ENCODE measurements around the gene TGFB1.
"Not testable (repeated sequence)": the region's sequence is repeated elsewhere in the genome, so short reads cannot be mapped to it uniquely, and the experiment has no call there.

TGFB1 gene

DNA sequence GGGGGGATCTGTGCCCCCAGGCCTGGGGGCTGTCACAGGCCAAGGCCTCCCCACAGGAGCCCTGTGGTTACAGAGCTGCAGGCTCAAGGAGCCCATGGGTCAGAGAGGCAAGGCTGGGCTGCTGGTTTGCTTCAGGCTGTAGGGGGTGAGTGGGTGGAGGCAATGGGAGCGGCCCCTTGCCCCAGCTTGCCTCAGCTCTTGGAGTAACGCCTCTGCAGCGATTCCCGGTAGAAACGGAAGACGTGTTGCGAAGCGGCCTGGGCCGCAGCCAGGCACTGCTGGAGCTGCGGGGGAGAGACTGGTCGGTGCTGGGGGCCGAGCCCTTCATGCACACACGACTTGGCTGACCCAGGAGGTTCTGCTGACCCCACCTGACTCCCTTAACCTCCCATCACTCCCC is 32.7 kb upstream of the TGFB1 start:
- Histone ChIP-seq H3K27ac (ENCODE audit: low read depth, low read length) (no peak overlapping the region), H3K4me1 (ENCODE audit: insufficient read depth, low read length) (no peaks in the 10 kb centered on the region), H3K36me3 (ENCODE audit: insufficient read depth, low read length) (peaks cover 23% of the 10 kb centered on the region), H3K27me3 (ENCODE audit: control insufficient read depth in 1 of 2, insufficient read depth in 2 of 2, low read length in 2 of 2) (no peaks in the 10 kb centered on the region), H3K4me3 (ENCODE audit: low read depth in 1 of 2, low read length in 2 of 2) (no peak overlapping the region), H3K9me3 (ENCODE audit: low read length) (no peaks in the 10 kb centered on the region), H3K9ac (ENCODE audit: low read length) (no peak overlapping the region)

DNA sequence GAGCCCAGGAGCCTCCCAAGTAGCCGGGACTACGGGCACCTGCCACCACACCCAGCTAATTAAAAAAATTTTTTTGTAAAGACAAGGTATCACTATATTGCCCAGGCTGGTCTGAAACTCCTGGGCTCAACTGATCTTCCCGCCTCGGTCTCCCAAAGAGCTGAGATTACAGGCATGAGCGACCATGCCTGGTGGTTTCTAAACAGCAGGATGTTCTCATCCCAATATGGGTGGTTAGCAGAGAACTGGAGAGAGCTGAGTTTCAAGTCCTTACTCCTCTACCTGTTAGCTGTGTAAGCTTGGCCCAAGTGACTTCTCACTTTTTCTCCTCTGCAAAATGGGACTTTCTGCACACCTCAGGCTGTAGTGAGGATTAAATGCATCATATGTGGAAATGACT is 30.6 kb upstream of the TGFB1 start:
- H3K9me3 ChIP-seq (ENCODE audit: low read length) = no peaks in the 10 kb centered on the region
- no peak overlapping the region for H3K27ac ChIP-seq (ENCODE audit: low read depth, low read length)
- H3K27me3 ChIP-seq (ENCODE audit: control insufficient read depth in 1 of 2, insufficient read depth in 2 of 2, low read length in 2 of 2) = no peaks in the 10 kb centered on the region
- no peak overlapping the region for H3K4me3 ChIP-seq (ENCODE audit: low read depth in 1 of 2, low read length in 2 of 2)
- H3K36me3 ChIP-seq (ENCODE audit: insufficient read depth, low read length) = peaks cover 8% of the 10 kb centered on the region
- no peak overlapping the region for H3K9ac ChIP-seq (ENCODE audit: low read length)
- H3K4me1 ChIP-seq (ENCODE audit: insufficient read depth, low read length) = no peaks in the 10 kb centered on the region

DNA sequence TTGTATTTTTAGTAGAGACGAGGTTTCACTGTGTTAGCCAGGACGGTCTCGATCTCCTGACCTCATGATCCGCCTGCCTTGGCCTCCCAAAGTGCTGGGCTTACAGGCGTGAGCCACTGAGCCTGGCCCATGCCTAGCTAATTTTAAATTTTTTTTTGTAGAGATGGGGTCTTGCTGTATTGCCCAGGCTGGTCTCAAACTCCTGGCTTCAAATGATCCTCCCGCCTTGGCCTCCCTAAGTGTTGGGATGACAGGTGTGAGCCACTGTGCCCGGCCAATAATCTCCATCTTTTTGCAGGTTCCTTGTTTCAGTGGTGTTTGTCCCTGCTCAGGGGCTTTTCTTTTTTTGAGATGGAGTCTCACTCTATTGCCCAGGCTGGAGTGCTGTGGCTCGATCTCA is 27.8 kb upstream of the TGFB1 start:
- H3K27me3 ChIP-seq (ENCODE audit: control insufficient read depth in 1 of 2, insufficient read depth in 2 of 2, low read length in 2 of 2); H3K36me3 ChIP-seq (ENCODE audit: insufficient read depth, low read length); H3K9me3 ChIP-seq (ENCODE audit: low read length); H3K9ac ChIP-seq (ENCODE audit: low read length); H3K27ac ChIP-seq (ENCODE audit: low read depth, low read length); H3K4me3 ChIP-seq (ENCODE audit: low read depth in 1 of 2, low read length in 2 of 2): not testable (repeated sequence)
- peaks cover 14% of the 10 kb centered on the region for H3K4me1 ChIP-seq (ENCODE audit: insufficient read depth, low read length)

DNA sequence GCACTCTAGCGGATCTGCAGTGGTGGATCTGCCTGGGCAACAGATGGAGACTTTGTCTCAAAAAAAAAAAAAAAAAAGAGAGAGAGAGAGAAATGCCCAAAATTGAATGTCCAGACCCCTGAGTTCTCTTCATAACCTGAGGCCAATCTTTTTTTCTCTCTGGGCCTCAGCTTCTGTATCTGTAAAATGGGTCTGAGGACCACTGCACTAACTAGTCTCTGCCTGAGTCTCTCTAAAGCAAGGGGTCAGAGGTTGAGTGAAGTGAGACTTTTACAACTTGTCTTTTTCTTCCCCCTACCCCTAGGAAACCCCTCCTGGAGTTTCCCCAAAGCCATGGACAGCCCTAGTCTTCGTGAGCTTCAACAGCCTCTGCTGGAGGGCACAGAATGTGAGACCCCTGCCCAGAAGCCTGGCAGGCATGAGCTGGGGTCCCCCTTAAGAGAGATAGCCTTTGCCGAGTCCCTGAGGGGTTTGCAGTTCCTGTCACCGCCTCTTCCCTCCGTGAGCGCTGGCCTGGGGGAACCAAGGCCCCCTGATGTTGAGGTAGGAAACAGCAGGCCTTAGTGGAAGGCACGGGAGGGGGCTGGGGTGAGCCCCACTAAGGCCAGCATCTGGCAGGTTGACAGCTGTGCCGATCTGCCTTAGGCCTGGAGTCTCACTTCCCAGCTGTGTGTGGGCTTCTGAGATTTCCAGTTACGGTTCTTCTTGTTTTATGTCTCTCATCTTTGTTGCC is 24.4 kb upstream of the TGFB1 start:
- Histone ChIP-seq H3K27me3 (ENCODE audit: control insufficient read depth in 1 of 2, insufficient read depth in 2 of 2, low read length in 2 of 2) (no peaks in the 10 kb centered on the region), H3K4me1 (ENCODE audit: insufficient read depth, low read length) (peaks cover 28% of the 10 kb centered on the region), H3K27ac (ENCODE audit: low read depth, low read length) (peak overlapping the region; percentile 78), H3K9me3 (ENCODE audit: low read length) (no peaks in the 10 kb centered on the region), H3K9ac (ENCODE audit: low read length) (no peak overlapping the region), H3K4me3 (ENCODE audit: low read depth in 1 of 2, low read length in 2 of 2) (no peak overlapping the region), H3K36me3 (ENCODE audit: insufficient read depth, low read length) (no peaks in the 10 kb centered on the region)

DNA sequence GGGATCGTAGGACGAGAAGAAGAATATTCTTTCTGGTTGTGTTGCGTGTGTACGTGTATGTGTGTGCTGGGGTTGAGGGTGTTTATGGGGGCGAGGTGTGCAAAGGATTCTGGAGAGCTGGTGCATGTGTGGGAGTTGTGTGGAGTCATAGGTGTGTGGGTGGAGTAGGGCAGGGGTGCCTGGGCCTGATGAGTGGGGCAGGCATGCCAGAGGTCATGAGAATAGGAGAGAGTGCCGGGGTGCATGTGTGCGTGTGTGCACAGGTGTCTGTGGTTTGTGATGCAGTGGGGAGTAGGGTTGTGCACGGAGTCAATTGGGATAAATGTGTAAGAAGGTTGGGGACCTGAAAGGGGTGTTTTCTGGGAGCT is 23.3 kb upstream of the TGFB1 start:
- H3K4me3 ChIP-seq (ENCODE audit: low read depth in 1 of 2, low read length in 2 of 2) = peak overlapping the region; percentile 57 to 70
- H3K4me1 ChIP-seq (ENCODE audit: insufficient read depth, low read length) = peaks cover 28% of the 10 kb centered on the region
- no peak overlapping the region for H3K27ac ChIP-seq (ENCODE audit: low read depth, low read length)
- peak overlapping the region; percentile 45 for H3K9ac ChIP-seq (ENCODE audit: low read length)
- H3K36me3 ChIP-seq (ENCODE audit: insufficient read depth, low read length) = no peaks in the 10 kb centered on the region
- H3K27me3 ChIP-seq (ENCODE audit: control insufficient read depth in 1 of 2, insufficient read depth in 2 of 2, low read length in 2 of 2) = no peaks in the 10 kb centered on the region
- H3K9me3 ChIP-seq (ENCODE audit: low read length) = no peaks in the 10 kb centered on the region

DNA sequence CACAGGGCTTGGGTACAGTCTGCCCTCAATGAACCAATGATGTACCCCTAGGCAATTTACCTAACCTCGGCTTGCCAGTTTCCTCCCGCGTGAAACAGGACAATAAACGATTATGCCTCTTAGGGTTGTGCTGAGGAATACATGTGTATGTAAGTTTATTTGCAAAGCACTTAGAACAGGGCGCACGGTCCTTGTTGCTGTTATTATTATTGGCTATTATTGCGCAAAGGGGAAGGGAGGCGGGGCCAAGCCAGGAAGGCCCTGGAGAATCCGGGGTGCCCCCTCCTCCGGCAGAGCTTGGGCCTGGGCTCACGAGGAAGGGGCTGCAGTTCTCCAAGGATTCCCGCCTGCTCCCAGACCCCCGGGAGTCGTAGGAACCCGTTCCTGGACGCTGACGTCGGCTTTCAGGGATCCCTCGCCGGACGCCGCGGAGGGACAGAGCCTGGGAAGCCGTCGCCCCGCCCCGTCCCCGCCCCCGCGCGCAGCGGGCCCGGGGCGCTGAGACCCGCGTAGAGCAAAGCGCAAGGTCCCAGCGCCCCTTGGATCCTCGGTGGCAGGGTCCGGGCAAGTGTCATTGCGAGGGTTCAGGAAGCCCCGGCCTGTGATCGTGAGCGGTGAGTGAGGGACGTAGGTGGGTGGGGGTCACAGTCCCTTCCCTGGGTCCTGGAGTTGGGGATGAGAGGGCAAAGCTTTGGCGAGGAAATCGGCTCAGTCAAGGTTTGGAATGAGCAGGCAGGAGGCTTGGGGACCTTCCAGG is 22.7 kb upstream of the TGFB1 start, which contains the start of gene TMEM91:
TSS of gene TMEM91 (plus strand) at position 293 of the 757 bp plus-strand sequence. CDS start 1,777 bp downstream, outside the sequence.
- Histone ChIP-seq H3K4me3 (ENCODE audit: low read depth in 1 of 2, low read length in 2 of 2) (peak within 1 kb of the TSS; percentile 57 to 70), H3K9ac (ENCODE audit: low read length) (peak within 1 kb of the TSS; percentile 45), H3K27me3 (ENCODE audit: control insufficient read depth in 1 of 2, insufficient read depth in 2 of 2, low read length in 2 of 2) (no peaks in the 10 kb centered on the region), H3K4me1 (ENCODE audit: insufficient read depth, low read length) (peaks cover 28% of the 10 kb centered on the region), H3K36me3 (ENCODE audit: insufficient read depth, low read length) (no peaks in the 10 kb centered on the region), H3K27ac (ENCODE audit: low read depth, low read length) (peak within 1 kb of the TSS; percentile 57), H3K9me3 (ENCODE audit: low read length) (no peaks in the 10 kb centered on the region)

DNA sequence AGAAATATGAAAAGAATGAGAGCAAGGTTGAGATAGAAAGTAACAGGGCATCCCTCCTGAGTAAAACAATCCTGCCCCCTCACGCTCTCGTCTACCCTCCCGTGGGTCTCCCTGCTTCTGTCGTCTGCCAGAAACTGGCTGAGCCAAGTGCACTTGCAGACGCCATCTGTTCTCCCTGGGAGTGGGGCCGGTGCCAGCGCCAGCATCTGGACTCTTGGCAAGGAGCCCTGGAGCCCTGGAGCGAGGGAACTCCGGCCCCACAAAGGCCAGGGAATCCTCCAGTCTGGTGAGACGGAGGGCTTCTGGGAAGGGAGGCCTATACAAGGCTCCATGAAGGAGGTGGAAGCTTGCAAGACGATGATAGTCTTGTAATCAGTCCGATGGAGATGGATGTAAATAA is 20.3 kb upstream of the TGFB1 start:
- peak overlapping the region in 1 of 2 donors; percentile 14 for H3K4me3 ChIP-seq (ENCODE audit: low read depth in 1 of 2, low read length in 2 of 2)
- no peaks in the 10 kb centered on the region for H3K36me3 ChIP-seq (ENCODE audit: insufficient read depth, low read length)
- H3K4me1 ChIP-seq (ENCODE audit: insufficient read depth, low read length) = peaks cover 28% of the 10 kb centered on the region
- no peaks in the 10 kb centered on the region for H3K9me3 ChIP-seq (ENCODE audit: low read length)
- H3K9ac ChIP-seq (ENCODE audit: low read length) = no peak overlapping the region
- H3K27me3 ChIP-seq (ENCODE audit: control insufficient read depth in 1 of 2, insufficient read depth in 2 of 2, low read length in 2 of 2) = no peaks in the 10 kb centered on the region
- peak overlapping the region; percentile 32 for H3K27ac ChIP-seq (ENCODE audit: low read depth, low read length)

DNA sequence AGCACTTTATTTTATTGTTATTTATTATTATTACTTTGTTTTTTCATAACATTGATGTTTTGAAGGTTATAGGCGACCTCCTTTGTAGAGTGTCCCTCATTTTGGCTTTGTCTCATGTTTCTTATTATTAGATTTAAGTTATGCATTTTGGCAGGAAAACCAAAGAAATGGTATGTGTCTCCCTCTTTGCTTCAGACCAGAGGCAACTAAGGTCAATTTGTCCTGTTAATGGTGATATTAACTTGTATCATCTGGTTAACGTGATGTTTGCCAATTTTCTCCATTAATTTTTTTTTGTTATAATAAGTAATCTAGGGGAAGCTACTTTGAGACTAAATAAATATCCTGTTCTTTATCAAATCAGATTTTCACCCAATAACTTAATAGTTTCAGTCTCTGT is 18.8 kb upstream of the TGFB1 start:
- no peaks in the 10 kb centered on the region for H3K27me3 ChIP-seq (ENCODE audit: control insufficient read depth in 1 of 2, insufficient read depth in 2 of 2, low read length in 2 of 2)
- H3K4me1 ChIP-seq (ENCODE audit: insufficient read depth, low read length) = peaks cover 19% of the 10 kb centered on the region
- H3K4me3 ChIP-seq (ENCODE audit: low read depth in 1 of 2, low read length in 2 of 2) = no peak overlapping the region

DNA sequence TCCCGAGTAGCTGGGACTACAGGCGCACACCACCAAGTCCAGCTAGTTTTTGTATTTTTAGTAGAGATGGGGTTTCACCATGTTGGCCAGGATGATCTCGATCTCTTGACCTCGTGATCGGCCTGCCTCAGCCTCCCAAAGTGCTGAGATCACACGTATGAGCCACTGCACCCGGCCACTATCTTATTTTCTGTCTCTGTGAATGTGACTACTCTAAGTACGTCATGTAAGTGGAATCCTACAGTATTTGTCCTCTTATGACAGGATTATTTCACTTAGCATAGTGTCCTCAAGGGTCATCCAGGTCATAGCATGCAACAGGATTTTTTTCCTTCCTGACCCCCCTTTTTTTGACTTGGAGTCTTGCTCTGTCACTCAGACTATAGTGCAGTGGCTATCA is 17.8 kb upstream of the TGFB1 start:
- H3K4me3 ChIP-seq (ENCODE audit: low read depth in 1 of 2, low read length in 2 of 2) = no peak overlapping the region
- no peaks in the 10 kb centered on the region for H3K27me3 ChIP-seq (ENCODE audit: control insufficient read depth in 1 of 2, insufficient read depth in 2 of 2, low read length in 2 of 2)
- no peaks in the 10 kb centered on the region for H3K36me3 ChIP-seq (ENCODE audit: insufficient read depth, low read length)
- H3K27ac ChIP-seq (ENCODE audit: low read depth, low read length) = no peak overlapping the region
- peaks cover 14% of the 10 kb centered on the region for H3K4me1 ChIP-seq (ENCODE audit: insufficient read depth, low read length)
- no peak overlapping the region for H3K9ac ChIP-seq (ENCODE audit: low read length)
- no peaks in the 10 kb centered on the region for H3K9me3 ChIP-seq (ENCODE audit: low read length)

More for the DNA sequence above, 18.8 kb upstream of the TGFB1 start:
- H3K9ac ChIP-seq (ENCODE audit: low read length) = no peak overlapping the region
- H3K27ac ChIP-seq (ENCODE audit: low read depth, low read length) = no peak overlapping the region
- H3K36me3 ChIP-seq (ENCODE audit: insufficient read depth, low read length) = no peaks in the 10 kb centered on the region
- H3K9me3 ChIP-seq (ENCODE audit: low read length) = no peaks in the 10 kb centered on the region

DNA sequence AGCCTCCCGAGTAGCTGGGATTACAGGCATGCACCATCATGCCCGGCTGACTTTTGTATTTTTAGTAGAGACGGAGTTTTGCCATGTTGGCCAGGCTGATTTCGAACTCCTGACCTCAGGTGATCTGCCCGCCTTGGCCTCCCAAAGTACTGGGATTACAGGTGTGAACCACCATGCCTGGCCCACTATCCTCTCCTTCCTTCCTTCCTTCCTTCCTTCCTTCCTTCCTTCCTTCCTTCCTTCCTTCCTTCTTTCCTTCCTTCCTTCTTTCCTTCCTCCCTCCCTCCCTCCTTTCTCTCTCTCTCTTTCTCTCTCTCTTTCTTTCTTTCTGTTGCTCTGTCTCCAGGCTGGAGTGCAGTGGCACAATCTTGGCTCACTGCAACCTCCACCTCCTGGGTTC is 17.4 kb upstream of the TGFB1 start:
- H3K36me3 ChIP-seq (ENCODE audit: insufficient read depth, low read length); H3K27me3 ChIP-seq (ENCODE audit: control insufficient read depth in 1 of 2, insufficient read depth in 2 of 2, low read length in 2 of 2); H3K9ac ChIP-seq (ENCODE audit: low read length); H3K4me3 ChIP-seq (ENCODE audit: low read depth in 1 of 2, low read length in 2 of 2); H3K9me3 ChIP-seq (ENCODE audit: low read length); H3K27ac ChIP-seq (ENCODE audit: low read depth, low read length): not testable (repeated sequence)
- peaks cover 14% of the 10 kb centered on the region for H3K4me1 ChIP-seq (ENCODE audit: insufficient read depth, low read length)

DNA sequence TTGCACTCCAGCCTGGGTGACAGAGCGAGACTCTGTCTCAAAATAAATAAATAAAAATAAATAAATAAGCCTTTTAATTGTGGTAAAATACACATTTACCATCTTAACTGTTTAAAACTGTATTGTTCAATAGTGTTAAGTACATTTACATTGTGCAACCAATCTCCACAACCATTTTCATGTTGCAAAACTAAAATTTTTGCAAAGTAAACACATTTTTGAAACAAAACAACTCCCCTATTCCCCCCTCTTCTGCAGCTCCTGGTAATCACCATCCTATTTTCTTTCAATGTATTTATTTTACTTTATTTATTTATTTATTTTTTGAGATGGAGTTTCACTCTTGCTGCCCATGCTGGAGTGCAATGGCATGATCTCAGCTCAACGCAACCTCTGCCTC is 16.0 kb upstream of the TGFB1 start:
- Histone ChIP-seq H3K36me3 (ENCODE audit: insufficient read depth, low read length) (no peaks in the 10 kb centered on the region), H3K9ac (ENCODE audit: low read length) (no peak overlapping the region), H3K4me1 (ENCODE audit: insufficient read depth, low read length) (peaks cover 14% of the 10 kb centered on the region), H3K9me3 (ENCODE audit: low read length) (no peaks in the 10 kb centered on the region), H3K4me3 (ENCODE audit: low read depth in 1 of 2, low read length in 2 of 2) (no peak overlapping the region), H3K27ac (ENCODE audit: low read depth, low read length) (no peak overlapping the region), H3K27me3 (ENCODE audit: control insufficient read depth in 1 of 2, insufficient read depth in 2 of 2, low read length in 2 of 2) (no peaks in the 10 kb centered on the region)
